ENCODE data around the gene ABCA4.

Gene ABCA4

DNA sequence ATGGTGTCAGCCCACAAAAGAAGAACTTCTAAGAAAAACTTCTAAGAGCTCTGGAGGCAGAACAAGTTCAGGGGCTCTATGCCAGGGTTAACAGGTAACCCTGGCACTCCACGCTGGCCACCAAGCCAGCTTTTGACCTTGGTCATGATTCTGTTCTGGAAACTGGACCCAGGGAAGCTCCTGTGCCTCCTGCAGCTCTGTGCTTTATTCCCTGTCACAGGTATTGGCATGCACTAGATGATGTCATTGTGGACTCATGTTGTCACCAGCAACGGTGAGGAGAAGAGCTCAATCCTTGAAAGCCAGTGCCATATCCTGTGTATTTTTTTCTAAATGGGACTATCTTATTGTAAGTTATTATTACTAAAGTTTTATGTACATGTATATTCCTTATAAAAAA lies 155.1 kb downstream of the ABCA4 start (continued):
- TF ChIP-seq, protein P1, sequence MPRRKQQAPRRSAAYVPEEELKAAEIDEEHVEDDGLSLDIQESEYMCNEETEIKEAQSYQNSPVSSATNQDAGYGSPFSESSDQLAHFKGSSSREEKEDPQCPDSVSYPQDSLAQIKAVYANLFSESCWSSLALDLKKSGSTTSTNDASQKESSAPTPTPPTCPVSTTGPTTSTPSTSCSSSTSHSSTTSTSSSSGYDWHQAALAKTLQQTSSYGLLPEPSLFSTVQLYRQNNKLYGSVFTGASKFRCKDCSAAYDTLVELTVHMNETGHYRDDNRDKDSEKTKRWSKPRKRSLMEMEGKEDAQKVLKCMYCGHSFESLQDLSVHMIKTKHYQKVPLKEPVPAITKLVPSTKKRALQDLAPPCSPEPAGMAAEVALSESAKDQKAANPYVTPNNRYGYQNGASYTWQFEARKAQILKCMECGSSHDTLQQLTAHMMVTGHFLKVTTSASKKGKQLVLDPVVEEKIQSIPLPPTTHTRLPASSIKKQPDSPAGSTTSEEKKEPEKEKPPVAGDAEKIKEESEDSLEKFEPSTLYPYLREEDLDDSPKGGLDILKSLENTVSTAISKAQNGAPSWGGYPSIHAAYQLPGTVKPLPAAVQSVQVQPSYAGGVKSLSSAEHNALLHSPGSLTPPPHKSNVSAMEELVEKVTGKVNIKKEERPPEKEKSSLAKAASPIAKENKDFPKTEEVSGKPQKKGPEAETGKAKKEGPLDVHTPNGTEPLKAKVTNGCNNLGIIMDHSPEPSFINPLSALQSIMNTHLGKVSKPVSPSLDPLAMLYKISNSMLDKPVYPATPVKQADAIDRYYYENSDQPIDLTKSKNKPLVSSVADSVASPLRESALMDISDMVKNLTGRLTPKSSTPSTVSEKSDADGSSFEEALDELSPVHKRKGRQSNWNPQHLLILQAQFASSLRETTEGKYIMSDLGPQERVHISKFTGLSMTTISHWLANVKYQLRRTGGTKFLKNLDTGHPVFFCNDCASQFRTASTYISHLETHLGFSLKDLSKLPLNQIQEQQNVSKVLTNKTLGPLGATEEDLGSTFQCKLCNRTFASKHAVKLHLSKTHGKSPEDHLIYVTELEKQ (tag by site-specific recombination; IDR thresholded peaks at IDR 0.05; ENCODE audit: borderline replicate concordance): no peak
- TF ChIP-seq GLI2 (tag by site-specific recombination; IDR thresholded peaks at IDR 0.05; ENCODE audit: borderline replicate concordance, low read depth) (no peak), ZNF629 (tag by site-specific recombination; IDR thresholded peaks at IDR 0.05) (peak; percentile 78)
- TF ChIP-seq, protein P2, sequence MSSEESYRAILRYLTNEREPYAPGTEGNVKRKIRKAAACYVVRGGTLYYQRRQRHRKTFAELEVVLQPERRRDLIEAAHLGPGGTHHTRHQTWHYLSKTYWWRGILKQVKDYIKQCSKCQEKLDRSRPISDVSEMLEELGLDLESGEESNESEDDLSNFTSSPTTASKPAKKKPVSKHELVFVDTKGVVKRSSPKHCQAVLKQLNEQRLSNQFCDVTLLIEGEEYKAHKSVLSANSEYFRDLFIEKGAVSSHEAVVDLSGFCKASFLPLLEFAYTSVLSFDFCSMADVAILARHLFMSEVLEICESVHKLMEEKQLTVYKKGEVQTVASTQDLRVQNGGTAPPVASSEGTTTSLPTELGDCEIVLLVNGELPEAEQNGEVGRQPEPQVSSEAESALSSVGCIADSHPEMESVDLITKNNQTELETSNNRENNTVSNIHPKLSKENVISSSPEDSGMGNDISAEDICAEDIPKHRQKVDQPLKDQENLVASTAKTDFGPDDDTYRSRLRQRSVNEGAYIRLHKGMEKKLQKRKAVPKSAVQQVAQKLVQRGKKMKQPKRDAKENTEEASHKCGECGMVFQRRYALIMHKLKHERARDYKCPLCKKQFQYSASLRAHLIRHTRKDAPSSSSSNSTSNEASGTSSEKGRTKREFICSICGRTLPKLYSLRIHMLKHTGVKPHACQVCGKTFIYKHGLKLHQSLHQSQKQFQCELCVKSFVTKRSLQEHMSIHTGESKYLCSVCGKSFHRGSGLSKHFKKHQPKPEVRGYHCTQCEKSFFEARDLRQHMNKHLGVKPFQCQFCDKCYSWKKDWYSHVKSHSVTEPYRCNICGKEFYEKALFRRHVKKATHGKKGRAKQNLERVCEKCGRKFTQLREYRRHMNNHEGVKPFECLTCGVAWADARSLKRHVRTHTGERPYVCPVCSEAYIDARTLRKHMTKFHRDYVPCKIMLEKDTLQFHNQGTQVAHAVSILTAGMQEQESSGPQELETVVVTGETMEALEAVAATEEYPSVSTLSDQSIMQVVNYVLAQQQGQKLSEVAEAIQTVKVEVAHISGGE (tag by site-specific recombination; conservative IDR thresholded peaks at IDR 0.05; ENCODE audit: low read depth): no peak
- TF ChIP-seq, protein P3, sequence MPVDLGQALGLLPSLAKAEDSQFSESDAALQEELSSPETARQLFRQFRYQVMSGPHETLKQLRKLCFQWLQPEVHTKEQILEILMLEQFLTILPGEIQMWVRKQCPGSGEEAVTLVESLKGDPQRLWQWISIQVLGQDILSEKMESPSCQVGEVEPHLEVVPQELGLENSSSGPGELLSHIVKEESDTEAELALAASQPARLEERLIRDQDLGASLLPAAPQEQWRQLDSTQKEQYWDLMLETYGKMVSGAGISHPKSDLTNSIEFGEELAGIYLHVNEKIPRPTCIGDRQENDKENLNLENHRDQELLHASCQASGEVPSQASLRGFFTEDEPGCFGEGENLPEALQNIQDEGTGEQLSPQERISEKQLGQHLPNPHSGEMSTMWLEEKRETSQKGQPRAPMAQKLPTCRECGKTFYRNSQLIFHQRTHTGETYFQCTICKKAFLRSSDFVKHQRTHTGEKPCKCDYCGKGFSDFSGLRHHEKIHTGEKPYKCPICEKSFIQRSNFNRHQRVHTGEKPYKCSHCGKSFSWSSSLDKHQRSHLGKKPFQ (tag by site-specific recombination; IDR thresholded peaks at IDR 0.05): no peak

DNA sequence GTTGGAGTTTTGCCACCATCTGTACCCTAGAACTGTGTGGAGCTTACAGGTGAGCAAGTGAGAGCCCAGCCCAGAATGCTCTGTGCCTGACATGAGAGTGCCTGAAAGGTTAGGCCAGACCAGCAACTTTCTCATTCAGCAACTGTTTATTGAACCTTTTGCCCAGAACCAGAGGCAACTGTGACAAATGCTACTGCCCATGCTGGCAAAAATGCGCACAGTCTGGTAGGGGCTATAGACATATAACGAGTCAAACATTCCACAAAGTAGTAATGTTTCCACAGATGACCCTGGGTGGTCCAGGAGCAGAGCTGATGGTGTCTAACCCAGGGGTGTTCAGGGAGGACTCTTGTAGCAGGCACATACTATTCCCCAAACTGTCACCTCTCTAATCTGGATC lies 155.7 kb downstream of the ABCA4 start:
- Histone ChIP-seq H3K36me3 (ENCODE audit: control insufficient read depth in 2 of 2, insufficient read depth in 1 of 2, low read length in 2 of 2) (no peaks in the 10 kb centered on the region), H3K9me3 (ENCODE audit: control insufficient read depth, insufficient read depth, low read depth, low read length) (no peaks in the 10 kb centered on the region), H3K4me3 (ENCODE audit: low read depth, low read length) (no peak overlapping the region), H3K27ac (ENCODE audit: extremely low read depth, low read depth, low read length) (no peak overlapping the region), H3K4me1 (ENCODE audit: control insufficient read depth, insufficient read depth, low read length) (peaks cover 5% of the 10 kb centered on the region)
- CTCF ChIA-PET: interaction anchor here (0.8 kb wide), 1 partner anchor 110 kb away, joined by 3 read pairs; no protein-coding TSS in a partner anchor
- POLR2A ChIA-PET: no interaction called here
- no peak for TF ChIP-seq KLF1 (tag by site-specific recombination; IDR thresholded peaks at IDR 0.05)
- no peak for TF ChIP-seq ZIC2 (tag by site-specific recombination; IDR thresholded peaks at IDR 0.05)
- TF ChIP-seq ZNF473 (tag by site-specific recombination; IDR thresholded peaks at IDR 0.05): no peak
- TF ChIP-seq ZNF19 (tag by site-specific recombination; IDR thresholded peaks at IDR 0.05; ENCODE audit: low read depth): no peak
- TF ChIP-seq, protein P4, sequence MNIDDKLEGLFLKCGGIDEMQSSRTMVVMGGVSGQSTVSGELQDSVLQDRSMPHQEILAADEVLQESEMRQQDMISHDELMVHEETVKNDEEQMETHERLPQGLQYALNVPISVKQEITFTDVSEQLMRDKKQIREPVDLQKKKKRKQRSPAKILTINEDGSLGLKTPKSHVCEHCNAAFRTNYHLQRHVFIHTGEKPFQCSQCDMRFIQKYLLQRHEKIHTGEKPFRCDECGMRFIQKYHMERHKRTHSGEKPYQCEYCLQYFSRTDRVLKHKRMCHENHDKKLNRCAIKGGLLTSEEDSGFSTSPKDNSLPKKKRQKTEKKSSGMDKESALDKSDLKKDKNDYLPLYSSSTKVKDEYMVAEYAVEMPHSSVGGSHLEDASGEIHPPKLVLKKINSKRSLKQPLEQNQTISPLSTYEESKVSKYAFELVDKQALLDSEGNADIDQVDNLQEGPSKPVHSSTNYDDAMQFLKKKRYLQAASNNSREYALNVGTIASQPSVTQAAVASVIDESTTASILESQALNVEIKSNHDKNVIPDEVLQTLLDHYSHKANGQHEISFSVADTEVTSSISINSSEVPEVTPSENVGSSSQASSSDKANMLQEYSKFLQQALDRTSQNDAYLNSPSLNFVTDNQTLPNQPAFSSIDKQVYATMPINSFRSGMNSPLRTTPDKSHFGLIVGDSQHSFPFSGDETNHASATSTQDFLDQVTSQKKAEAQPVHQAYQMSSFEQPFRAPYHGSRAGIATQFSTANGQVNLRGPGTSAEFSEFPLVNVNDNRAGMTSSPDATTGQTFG (tag by site-specific recombination; IDR thresholded peaks at IDR 0.05; ENCODE audit: borderline replicate concordance): no peak

DNA sequence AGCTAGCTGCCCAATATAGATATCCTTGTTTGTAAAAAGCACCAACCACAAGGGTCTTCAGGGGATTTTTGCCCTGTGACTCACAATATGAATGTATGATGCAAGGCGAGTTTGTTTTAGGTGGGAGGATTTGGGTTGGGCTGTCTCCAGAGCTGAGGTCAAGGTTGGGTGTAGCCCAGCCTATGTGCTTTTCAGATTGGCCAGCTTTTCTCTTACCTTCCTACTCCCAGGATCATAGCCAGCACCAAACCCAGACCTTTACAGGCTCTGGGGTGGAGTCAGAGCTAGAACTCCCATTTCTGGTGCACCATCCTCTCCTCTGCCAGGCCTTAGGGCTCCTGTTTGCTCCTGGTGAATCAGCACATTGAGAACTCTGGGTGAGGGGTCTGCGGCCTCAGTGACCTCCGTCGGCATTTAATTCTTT lies 156.2 kb downstream of the ABCA4 start:
- Histone ChIP-seq H3K4me1 (ENCODE audit: control insufficient read depth, insufficient read depth, low read length) (peaks cover 5% of the 10 kb centered on the region), H3K36me3 (ENCODE audit: control insufficient read depth in 2 of 2, insufficient read depth in 1 of 2, low read length in 2 of 2) (no peaks in the 10 kb centered on the region), H3K27ac (ENCODE audit: extremely low read depth, low read depth, low read length) (no peak overlapping the region), H3K9me3 (ENCODE audit: control insufficient read depth, insufficient read depth, low read depth, low read length) (no peaks in the 10 kb centered on the region), H3K4me3 (ENCODE audit: low read depth, low read length) (no peak overlapping the region)
- ChIA-PET POLR2A (no interaction called here), CTCF (interaction anchor here (0.8 kb wide), 1 partner anchor 110 kb away, joined by 3 read pairs; no protein-coding TSS in a partner anchor)
- 0 out of 2 replicates have a peak, but pooled peaks have one; percentile 45 for TF ChIP-seq KLF1 (tag by site-specific recombination; IDR thresholded peaks at IDR 0.05)
- TF ChIP-seq, protein P5, sequence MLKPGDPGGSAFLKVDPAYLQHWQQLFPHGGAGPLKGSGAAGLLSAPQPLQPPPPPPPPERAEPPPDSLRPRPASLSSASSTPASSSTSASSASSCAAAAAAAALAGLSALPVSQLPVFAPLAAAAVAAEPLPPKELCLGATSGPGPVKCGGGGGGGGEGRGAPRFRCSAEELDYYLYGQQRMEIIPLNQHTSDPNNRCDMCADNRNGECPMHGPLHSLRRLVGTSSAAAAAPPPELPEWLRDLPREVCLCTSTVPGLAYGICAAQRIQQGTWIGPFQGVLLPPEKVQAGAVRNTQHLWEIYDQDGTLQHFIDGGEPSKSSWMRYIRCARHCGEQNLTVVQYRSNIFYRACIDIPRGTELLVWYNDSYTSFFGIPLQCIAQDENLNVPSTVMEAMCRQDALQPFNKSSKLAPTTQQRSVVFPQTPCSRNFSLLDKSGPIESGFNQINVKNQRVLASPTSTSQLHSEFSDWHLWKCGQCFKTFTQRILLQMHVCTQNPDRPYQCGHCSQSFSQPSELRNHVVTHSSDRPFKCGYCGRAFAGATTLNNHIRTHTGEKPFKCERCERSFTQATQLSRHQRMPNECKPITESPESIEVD (tag by site-specific recombination; IDR thresholded peaks at IDR 0.05): no peak
- TF ChIP-seq ZNF585B (tag by site-specific recombination; IDR thresholded peaks at IDR 0.05): no peak
- TF ChIP-seq ZFHX2 (tag by site-specific recombination; conservative IDR thresholded peaks at IDR 0.05): peak; percentile 51
- TF ChIP-seq, protein P6, sequence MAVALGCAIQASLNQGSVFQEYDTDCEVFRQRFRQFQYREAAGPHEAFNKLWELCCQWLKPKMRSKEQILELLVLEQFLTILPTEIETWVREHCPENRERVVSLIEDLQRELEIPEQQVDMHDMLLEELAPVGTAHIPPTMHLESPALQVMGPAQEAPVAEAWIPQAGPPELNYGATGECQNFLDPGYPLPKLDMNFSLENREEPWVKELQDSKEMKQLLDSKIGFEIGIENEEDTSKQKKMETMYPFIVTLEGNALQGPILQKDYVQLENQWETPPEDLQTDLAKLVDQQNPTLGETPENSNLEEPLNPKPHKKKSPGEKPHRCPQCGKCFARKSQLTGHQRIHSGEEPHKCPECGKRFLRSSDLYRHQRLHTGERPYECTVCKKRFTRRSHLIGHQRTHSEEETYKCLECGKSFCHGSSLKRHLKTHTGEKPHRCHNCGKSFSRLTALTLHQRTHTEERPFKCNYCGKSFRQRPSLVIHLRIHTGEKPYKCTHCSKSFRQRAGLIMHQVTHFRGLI (tag by site-specific recombination; IDR thresholded peaks at IDR 0.05): peak; percentile 72
- no peak for TF ChIP-seq ZNF302 (tag by site-specific recombination; IDR thresholded peaks at IDR 0.05; ENCODE audit: low read depth)
- TF ChIP-seq, protein P7, sequence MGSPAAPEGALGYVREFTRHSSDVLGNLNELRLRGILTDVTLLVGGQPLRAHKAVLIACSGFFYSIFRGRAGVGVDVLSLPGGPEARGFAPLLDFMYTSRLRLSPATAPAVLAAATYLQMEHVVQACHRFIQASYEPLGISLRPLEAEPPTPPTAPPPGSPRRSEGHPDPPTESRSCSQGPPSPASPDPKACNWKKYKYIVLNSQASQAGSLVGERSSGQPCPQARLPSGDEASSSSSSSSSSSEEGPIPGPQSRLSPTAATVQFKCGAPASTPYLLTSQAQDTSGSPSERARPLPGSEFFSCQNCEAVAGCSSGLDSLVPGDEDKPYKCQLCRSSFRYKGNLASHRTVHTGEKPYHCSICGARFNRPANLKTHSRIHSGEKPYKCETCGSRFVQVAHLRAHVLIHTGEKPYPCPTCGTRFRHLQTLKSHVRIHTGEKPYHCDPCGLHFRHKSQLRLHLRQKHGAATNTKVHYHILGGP (tag by site-specific recombination; IDR thresholded peaks at IDR 0.05): no peak

Measured in HEK293 (cell line).